GM12891 (cell line): ENCODE measurements around the gene CENPU.

Source experiments
- PAX5 ChIP-seq: IDR thresholded peaks from 2 replicates; pipeline ENCODE4 v1.6.1; 2011; ENCODE audit warnings: low read length, moderate library complexity, mild to moderate bottlenecking; ENCODE audit not compliant: insufficient read depth, severe bottlenecking
- POLR2AphosphoS5 ChIP-seq: IDR thresholded peaks from 2 replicates; pipeline ENCODE4 v1.6.1; 2011; ENCODE audit warnings: low read depth, low read length, control low read depth

DNA sequence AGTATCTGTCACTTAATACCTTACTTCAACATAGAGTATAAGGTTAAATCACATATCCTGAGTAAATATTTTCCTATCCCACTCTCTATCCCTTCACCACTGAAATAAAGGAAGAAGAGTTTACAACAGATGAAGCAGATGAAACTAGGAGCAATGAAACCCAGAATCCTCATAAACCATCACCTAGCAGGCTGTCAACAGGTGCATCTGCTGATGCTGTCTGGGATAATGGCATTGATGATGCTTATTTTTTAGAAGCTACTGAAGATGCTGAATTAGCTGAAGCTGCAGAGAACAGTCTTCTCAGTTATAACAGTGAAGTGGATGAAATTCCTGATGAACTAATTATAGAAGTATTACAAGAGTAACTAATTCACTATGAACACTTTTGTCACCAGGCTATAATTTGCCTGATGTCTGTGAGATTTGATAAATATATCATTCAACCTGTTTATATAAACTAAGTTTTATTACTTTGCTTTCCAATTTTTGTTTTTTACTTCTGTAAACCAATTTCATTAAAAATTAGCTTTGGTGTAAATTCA lies 39.4 kb downstream of the CENPU start:
- TF ChIP-seq PAX5 = no peak
- TF ChIP-seq POLR2AphosphoS5 = no peak
